SK-N-SH (cell line): ENCODE data around the gene EPB41L3. TPM values are rescaled to one million over a fixed set of nuclear protein-coding genes. Genes with fewer than 3 reads are reported as not detected.

Source experiments
- CTCF ChIA-PET: fragments of 300-600, 350-600 bp; formaldehyde crosslinking; extraction: SDS; loops from one replicate; lab custom pipeline; 2021; lab: Yijun Ruan, JAX
- POLR2A ChIA-PET: fragments of 350-600 bp; sonication (Branson Sonifier 250); formaldehyde crosslinking; extraction: SDS; loops from one replicate; lab custom pipeline; 2020; ENCODE audit warnings: antibody characterized with exemption, inconsistent platforms; lab: Yijun Ruan, JAX
- DNase-seq: peaks from one replicate; pipeline ENCODE4 v3.0.0; 2012
- H2AFZ ChIP-seq: fragments of 200-600 bp; sonication (generic); 2 replicates; pipeline ENCODE4 v1.8.1; 2016; ENCODE audit warnings: antibody characterized with exemption, mild to moderate bottlenecking, low read depth
- H3F3A ChIP-seq: fragments of 200-600 bp; sonication (generic); replicated peaks from 2 replicates; pipeline ENCODE3; 2016; ENCODE audit warnings: antibody characterized with exemption, mild to moderate bottlenecking; ENCODE audit not compliant: insufficient read depth
- H3K27ac ChIP-seq, 2 experiments: fragments of 200-500 bp in 1 of 2; fragments of 200-600 bp in 1 of 2; sonication (Bioruptor generic) in 1 of 2; sonication (generic), shearing (Covaris generic) in 1 of 2; 2 replicates each; pipeline versions ENCODE4 v1.5.1 to v1.6.1; 2014 to 2016; ENCODE audit warnings: low read depth in 2 of 2, inconsistent platforms in 1 of 2, low read length in 1 of 2, mild to moderate bottlenecking in 1 of 2, mixed read lengths in 1 of 2
- H3K27me3 ChIP-seq: fragments of 200-600 bp; sonication (generic), shearing (Covaris generic); 2 replicates; pipeline ENCODE4 v1.6.1; 2016; ENCODE audit warnings: mixed run types; ENCODE audit not compliant: insufficient read depth
- H3K36me3 ChIP-seq, 2 experiments: fragments of 200-500 bp in 1 of 2; fragments of 200-600 bp in 1 of 2; sonication (Bioruptor generic) in 1 of 2; sonication (generic) in 1 of 2; replicated peaks in 1 of 2; 2 replicates each; pipeline versions ENCODE3 to v1.5.1; 2014 to 2016; ENCODE audit warnings: low read length in 1 of 2, mild to moderate bottlenecking in 1 of 2; ENCODE audit not compliant: insufficient read depth in 2 of 2, control insufficient read depth in 1 of 2
- H3K4me1 ChIP-seq, 2 experiments: fragments of 200-500 bp in 1 of 2; fragments of 200-600 bp in 1 of 2; sonication (Bioruptor generic) in 1 of 2; sonication (generic), shearing (Covaris generic) in 1 of 2; 2 replicates each; pipeline versions ENCODE4 v1.5.1 to v1.6.1; 2014 to 2016; ENCODE audit warnings: low read depth in 1 of 2, low read length in 1 of 2, mixed run types in 1 of 2; ENCODE audit not compliant: insufficient read depth in 2 of 2, control insufficient read depth in 1 of 2
- H3K4me2 ChIP-seq: fragments of 200-600 bp; sonication (generic), shearing (Covaris generic); 2 replicates; pipeline ENCODE4 v1.6.1; 2017; ENCODE audit warnings: mixed run types
- H3K4me3 ChIP-seq, 2 experiments: fragments of 200-500 bp in 1 of 2; fragments of 200-600 bp in 1 of 2; sonication (Bioruptor generic) in 1 of 2; sonication (generic), shearing (Covaris generic) in 1 of 2; 2 replicates each; pipeline versions ENCODE4 v1.5.1 to v1.8.1; 2014 to 2016; ENCODE audit warnings: low read depth in 2 of 2, inconsistent platforms in 1 of 2, low read length in 1 of 2, mild to moderate bottlenecking in 1 of 2, mixed read lengths in 1 of 2, moderate library complexity in 1 of 2
- H3K79me2 ChIP-seq: fragments of 200-600 bp; sonication (generic); 2 replicates; pipeline ENCODE4 v1.8.1; 2017; ENCODE audit warnings: mild to moderate bottlenecking; ENCODE audit not compliant: insufficient read depth
- H3K9ac ChIP-seq: fragments of 200-600 bp; sonication (generic); 2 replicates; pipeline ENCODE4 v1.6.1; 2017; ENCODE audit warnings: mixed run types
- H3K9me2 ChIP-seq: fragments of 200-600 bp; sonication (generic); 2 replicates; pipeline ENCODE4 v1.6.1; 2017; ENCODE audit warnings: mixed run types
- H3K9me3 ChIP-seq: fragments of 200-600 bp; sonication (generic); 2 replicates; pipeline ENCODE4 v1.6.1; 2017; ENCODE audit warnings: mixed run types, mild to moderate bottlenecking, moderate library complexity
- H4K20me1 ChIP-seq: fragments of 200-600 bp; sonication (generic); 2 replicates; pipeline ENCODE4 v1.6.1; 2017; ENCODE audit warnings: mild to moderate bottlenecking, mixed run types; ENCODE audit not compliant: insufficient read depth
- FOSL2 ChIP-seq: IDR thresholded peaks from 2 replicates; pipeline ENCODE4 v1.4.0; 2012; ENCODE audit warnings: low read depth, mild to moderate bottlenecking, moderate library complexity, borderline replicate concordance
- FOXJ3 ChIP-seq: sonication (generic); formaldehyde crosslinking; IDR thresholded peaks from 2 replicates; pipeline ENCODE4 v1.5.1; 2020; ENCODE audit warnings: mild to moderate bottlenecking, missing genetic modification reagents
- JUND ChIP-seq: IDR thresholded peaks from 2 replicates; pipeline ENCODE4 v1.4.0; 2012
- MXI1 ChIP-seq: IDR thresholded peaks from 2 replicates; pipeline ENCODE4 v1.6.1; 2012; ENCODE audit warnings: mild to moderate bottlenecking, low read depth, low read length, improper control_type of control experiment
- NFIC ChIP-seq: IDR thresholded peaks from 2 replicates; pipeline ENCODE4 v1.4.0; 2012; ENCODE audit warnings: borderline replicate concordance
- RFX5 ChIP-seq: IDR thresholded peaks from 2 replicates; pipeline ENCODE4 v1.6.1; 2012; ENCODE audit warnings: mild to moderate bottlenecking, improper control_type of control experiment, low read length
- RXRA ChIP-seq: IDR thresholded peaks from 2 replicates; pipeline ENCODE4 v1.4.0; 2012; ENCODE audit warnings: low read depth, mild to moderate bottlenecking, borderline replicate concordance
- SIN3A ChIP-seq: IDR thresholded peaks from 2 replicates; pipeline ENCODE4 v1.6.1; 2012; ENCODE audit warnings: low read depth, mild to moderate bottlenecking, low read length, moderate library complexity, borderline replicate concordance
- TCF12 ChIP-seq: IDR thresholded peaks from 2 replicates; pipeline ENCODE4 v1.4.0; 2012
- USF1 ChIP-seq: IDR thresholded peaks from 2 replicates; pipeline ENCODE4 v1.4.0; 2012; ENCODE audit warnings: low read depth, borderline replicate concordance
- USF2 ChIP-seq: fragments of 150-350 bp; IDR thresholded peaks from 2 replicates; pipeline ENCODE4 v1.6.1; 2017; ENCODE audit warnings: antibody characterized with exemption, low read length, low read depth, borderline replicate concordance
- WGBS: methylation state at CpG from one replicate; pipeline ENCODE4 v1.1.6; 2017; ENCODE audit warnings: low lambda C conversion rate; 5-methylcytosine and 5-hydroxymethylcytosine counted together
- polyA plus RNA-seq, 3 experiments: library from polyadenylated mRNA; depleted of rRNA; stranded (reverse); fragments of >200 nt; gene quantifications; 2 replicates each; pipeline ENCODE4 v1.2.3, GENCODE V29; 2012

The EPB41L3 gene
- polyA plus RNA-seq (2012; rRNA removed): 0.15 and 0.84 TPM in 2 replicates
- polyA plus RNA-seq (2012; cell fraction: cytosol; rRNA removed): 0.22 and 0.32 TPM in 2 replicates
- polyA plus RNA-seq (2012; cell fraction: nucleus; rRNA removed): 0.21 and 0.39 TPM in 2 replicates

GRCh38 chr18:5543773-5544389 is at the start of gene EPB41L3:
TSS of gene EPB41L3 (minus strand) at chr18:5543997. CDS start at chr18:5489183, 54,814 bp downstream.
- H3K27ac ChIP-seq: peak within 1 kb of the TSS in 1 of 2 experiments; percentile 39; a peak in 2 of 4 replicates
- H3K27me3 ChIP-seq: peaks cover 21% of the 10 kb centered on the region; the same call in 1 of the 2 replicates

GRCh38 chr18:5588529-5588928 is 44.7 kb upstream of the EPB41L3 start:
- Histone ChIP-seq H2AFZ (no peak overlapping the region), H4K20me1 (no peaks in the 10 kb centered on the region), H3K79me2 (no peaks in the 10 kb centered on the region), H3K4me1 (no peaks in the 10 kb centered on the region), H3K27me3 (no peaks in the 10 kb centered on the region), H3K4me2 (no peak overlapping the region), H3K9me3 (no peaks in the 10 kb centered on the region), H3K36me3 (no peaks in the 10 kb centered on the region)
- DNase-seq: no peak
- TF ChIP-seq FOXJ3: no peak
- TF ChIP-seq MXI1: no peak
- no peak for TF ChIP-seq FOSL2
- TF ChIP-seq USF1: no peak
- no peak for TF ChIP-seq NFIC
- TF ChIP-seq RXRA: no peak
- TF ChIP-seq SIN3A: no peak
- TF ChIP-seq JUND: no peak
- TF ChIP-seq USF2: no peak
- no peak for TF ChIP-seq RFX5
- TF ChIP-seq, all 33 proteins: peak for 0
- no peaks in the 10 kb centered on the region for H3K9me2 ChIP-seq
- POLR2A ChIA-PET: no interaction called here
- no peak overlapping the region for H3K27ac ChIP-seq
- no peak overlapping the region for H3K4me3 ChIP-seq
- H3F3A ChIP-seq: no peaks in the 10 kb centered on the region
- no peak overlapping the region for H3K9ac ChIP-seq
- CTCF ChIA-PET: no interaction called here

More at GRCh38 chr18:5543773-5544389, at the start of gene EPB41L3:
- no peak within 1 kb of the TSS for H3K4me2 ChIP-seq
- no peaks in the 10 kb centered on the region for H3K36me3 ChIP-seq
- H3K9me3 ChIP-seq: no peaks in the 10 kb centered on the region
- peak; percentile 40 for DNase-seq
- H3K79me2 ChIP-seq: no peaks in the 10 kb centered on the region
- peaks cover 0 to 3% of the 10 kb centered on the region in 2 experiments; a peak in 1 of 4 replicates for H3K4me1 ChIP-seq
- no peak for TF ChIP-seq TCF12
- H3K9ac ChIP-seq: no peak within 1 kb of the TSS
- peak within 1 kb of the TSS in 1 of 2 experiments; percentile 29; a peak in 2 of 4 replicates for H3K4me3 ChIP-seq
- ChIA-PET CTCF (no interaction called here), POLR2A (no interaction called here)
- H3K9me2 ChIP-seq: no peaks in the 10 kb centered on the region
- no peak within 1 kb of the TSS for H2AFZ ChIP-seq
- H3F3A ChIP-seq: no peaks in the 10 kb centered on the region
- no peaks in the 10 kb centered on the region for H4K20me1 ChIP-seq
- 0% methylated on average over 11 of the region's 57 CpGs for WGBS
